HG03469 (cell line): ENCODE measurements around the gene NRP2.

Source experiments
- ATAC-seq: cut with Tn5 transposase; IDR thresholded peaks from one replicate; pipeline ENCODE4 v1.9.1; 2021; ENCODE audit warnings: mild to moderate bottlenecking, moderate library complexity, moderate number of reproducible peaks; ENCODE audit not compliant: unreplicated experiment

NRP2 gene

DNA sequence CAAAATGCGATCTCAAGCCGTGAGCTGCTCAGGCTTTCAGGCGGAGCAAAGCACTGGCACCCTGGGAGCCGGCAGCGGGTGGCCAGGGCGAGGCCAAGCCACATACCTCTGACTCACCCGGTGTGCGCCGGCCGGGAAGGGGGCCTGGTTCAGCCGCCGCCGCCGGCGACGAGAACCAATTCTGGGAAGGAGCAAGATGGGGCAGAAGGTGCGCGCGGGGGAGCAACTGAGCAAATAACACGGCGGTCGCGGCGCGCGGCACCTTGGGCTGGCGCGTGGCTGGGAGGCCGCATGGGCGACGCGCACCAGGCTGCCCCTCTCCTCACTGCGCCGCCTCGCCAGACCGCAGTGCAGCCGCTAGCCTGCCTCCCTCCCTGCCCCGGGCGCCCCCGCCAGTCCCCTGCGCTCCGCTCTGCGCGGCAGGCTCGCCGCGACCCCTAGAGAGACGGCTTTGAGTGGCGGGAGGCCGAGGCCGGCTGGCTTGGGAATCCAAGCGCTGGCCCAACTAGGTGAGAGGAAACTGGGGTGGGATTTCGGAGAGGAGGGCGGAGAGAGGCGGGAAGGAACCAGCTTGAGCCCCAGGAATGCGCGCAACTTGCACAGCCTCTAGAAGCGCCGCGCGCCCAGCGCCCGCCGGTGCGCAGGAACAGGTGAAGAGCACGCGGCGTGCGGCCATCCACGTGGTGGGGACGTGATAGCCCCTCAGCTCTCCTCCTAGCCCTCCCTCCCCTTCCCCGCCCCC, 3.2 kb downstream of the NRP2 start:
- ATAC-seq, result no peak

DNA sequence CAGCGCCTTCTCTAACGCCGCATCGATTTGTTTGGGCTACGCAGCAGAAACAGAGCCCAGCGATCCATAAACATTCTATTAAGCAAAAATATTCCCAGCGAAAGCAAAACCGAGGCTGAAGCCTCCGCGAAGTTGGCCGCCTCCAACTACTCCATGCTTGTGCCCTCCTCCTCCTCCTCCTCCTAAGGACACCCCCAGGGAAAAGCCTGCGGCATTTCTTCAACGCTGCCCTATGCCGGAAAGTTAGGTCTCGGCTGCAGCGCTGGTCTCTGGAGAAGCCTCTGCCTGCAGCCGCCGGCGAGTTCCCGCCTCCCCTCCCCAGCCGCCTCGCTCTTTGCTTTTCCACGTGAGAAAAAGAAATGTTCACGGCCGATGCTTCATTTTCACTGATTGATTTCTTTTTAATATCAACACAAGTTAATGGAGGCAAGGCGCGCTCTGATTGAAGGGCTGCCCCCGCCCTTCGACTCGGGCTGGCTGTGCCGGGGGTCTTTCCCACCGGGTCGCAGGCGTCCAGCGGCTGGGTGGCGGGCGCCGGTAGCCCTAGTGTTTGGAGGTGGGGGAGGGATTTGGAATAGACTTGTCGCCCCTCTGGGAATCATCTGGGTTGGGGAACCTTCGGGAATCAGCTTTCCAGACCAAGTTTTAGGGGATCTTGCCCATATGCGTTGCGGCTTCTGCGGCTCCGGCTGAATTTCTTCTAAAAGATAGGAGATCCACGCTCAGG, 3.9 kb downstream of the NRP2 start:
- no peak for ATAC-seq

DNA sequence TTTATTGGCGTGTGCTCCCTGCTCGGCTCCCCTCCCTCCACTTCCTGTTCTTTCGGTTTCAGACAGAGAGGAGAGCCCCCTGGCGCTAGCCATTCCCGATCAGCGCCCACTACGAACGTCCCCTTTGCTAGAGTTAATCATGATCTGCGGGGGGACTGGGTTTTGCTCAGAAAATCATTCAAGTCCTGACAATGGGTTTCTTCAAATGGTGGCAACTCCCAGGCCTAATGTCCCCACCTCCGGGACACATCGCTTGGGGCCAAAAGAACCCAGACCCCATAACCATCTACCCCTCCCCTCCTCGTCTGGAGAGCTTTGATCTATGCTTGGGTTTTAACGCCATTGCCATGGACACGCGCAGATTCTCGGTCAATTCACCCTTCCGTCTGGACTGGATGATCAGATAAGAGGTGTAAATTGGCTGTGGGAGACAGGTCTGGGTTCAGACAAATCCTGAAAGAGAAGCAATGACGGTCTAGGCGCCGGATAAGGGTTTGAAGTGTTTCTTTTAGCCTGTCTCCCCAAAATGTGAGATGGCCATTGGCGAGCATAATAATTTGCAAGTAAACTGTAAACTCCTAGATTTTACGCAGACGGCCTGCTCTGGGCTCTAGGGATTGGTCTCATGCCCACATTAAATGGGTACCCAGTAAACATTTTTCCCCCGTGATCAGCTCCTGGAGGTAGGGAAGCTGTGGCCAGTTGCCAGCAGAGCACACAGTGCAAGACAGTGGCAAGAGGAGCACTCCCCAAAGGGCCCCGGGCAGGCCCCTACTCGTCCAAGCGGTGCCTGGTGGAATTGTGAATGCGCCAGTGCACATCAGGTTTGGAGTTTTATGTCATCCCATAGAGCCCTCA, 4.7 kb downstream of the NRP2 start:
- no peak for ATAC-seq

DNA sequence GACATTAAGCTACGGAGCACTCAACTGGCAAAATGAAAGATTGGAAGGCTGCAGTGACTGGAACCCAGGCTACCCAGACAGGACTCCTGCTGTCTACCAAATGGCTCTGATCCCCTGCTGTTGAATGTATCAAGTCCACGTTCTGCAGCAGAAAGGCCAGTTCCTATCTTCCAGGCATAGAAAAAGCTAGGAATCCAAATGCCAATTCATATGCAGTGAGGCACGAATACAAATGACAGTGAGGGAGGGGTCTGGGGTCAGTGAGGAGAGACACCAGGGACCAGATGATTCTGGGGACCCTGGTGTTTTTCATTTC, 5.3 kb downstream of the NRP2 start:
- no peak for ATAC-seq

DNA sequence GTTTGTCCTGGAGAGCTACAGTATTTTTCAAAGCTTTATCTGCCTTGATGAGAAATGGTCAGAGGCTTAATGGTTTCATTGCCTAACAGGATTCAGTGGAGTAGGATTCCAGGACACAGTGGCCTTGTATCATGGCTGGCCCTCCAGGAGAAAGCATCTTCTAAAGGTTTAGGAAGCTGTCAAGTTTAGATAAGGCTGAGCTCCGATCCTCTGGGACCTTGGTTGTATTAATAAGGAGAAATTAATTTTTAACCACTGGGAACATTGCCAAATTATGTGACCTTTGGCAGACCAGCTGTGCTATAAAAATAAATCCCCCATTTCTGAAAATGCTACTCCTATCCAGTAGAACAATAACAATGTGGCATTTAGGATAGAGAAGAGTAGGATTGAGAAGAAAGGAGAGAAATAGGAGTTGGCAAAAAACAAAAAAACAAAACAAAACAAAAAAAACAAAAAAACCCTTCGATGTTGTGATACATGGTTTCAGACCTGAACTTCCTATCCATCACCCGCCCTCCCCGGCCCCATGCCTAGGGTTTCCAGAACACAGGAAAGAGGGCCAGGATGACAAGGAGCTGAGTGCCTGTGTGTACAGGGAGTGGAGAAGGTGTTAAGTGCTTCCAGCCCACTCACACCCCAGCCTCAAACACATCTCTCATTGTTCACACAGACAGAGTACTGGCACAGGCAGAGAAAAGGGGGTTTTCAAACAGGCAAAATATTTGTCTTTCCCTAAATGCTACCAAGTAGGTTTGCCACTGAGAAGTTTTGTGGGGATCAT, 6.3 kb downstream of the NRP2 start:
- ATAC-seq, result no peak

DNA sequence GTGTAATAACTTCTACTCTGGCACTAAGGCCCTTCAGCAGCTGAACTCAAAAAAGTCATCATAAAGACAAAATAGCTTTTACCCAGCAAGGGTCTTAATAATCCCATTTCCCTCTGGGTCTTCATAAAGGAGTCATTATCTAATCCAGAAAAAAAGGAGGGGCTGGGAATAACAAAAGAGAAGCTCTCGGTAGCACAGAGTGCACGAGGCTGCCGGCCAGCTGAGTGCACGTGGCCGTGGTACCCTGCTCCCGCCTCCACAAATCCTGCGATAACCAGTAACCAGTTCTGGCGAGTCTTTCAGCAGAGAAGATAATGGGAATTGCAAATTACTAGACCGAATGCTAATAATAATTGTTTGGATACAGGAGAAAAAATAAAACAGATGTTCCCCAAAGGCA, 7.5 kb downstream of the NRP2 start:
- no peak for ATAC-seq

DNA sequence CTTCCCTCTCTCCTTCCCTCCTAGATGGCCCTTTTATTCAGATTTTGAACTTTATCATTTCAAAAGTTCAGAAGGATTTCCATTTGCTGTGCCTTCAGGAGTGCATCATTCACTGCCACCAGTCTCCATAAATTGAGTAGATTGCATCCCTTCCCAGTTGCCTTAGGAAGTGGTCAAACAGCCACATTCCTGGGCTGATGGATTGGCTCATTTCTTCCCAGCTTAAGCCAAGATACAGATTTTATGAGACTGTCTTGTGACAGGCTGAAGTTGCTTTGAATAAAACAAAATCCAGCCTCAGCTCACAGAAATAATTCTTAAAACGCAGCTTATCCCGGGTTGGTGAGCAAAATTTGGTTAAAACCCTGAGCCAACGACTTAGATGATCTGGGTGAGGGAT, 9.8 kb downstream of the NRP2 start:
- ATAC-seq, result no peak

DNA sequence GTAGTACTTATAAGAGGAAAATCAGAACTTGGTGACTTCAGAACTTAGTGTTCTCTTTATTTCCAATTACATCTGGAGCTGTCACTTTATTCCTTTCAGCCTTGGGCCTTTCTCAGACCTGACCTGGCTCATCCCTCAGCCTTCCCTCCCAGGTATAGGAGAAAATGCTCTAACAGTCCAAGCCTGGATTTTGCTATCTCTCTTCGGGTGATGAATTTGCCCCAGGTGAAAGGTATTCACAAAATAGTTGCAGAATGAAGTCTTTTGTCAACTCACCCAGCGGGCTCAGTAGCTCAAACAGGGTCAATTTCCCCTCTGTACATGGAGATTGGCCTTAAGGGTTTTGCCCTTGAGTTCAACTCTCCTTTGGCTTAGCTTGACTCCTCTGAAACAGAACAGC, 12.0 kb downstream of the NRP2 start:
- no peak for ATAC-seq

DNA sequence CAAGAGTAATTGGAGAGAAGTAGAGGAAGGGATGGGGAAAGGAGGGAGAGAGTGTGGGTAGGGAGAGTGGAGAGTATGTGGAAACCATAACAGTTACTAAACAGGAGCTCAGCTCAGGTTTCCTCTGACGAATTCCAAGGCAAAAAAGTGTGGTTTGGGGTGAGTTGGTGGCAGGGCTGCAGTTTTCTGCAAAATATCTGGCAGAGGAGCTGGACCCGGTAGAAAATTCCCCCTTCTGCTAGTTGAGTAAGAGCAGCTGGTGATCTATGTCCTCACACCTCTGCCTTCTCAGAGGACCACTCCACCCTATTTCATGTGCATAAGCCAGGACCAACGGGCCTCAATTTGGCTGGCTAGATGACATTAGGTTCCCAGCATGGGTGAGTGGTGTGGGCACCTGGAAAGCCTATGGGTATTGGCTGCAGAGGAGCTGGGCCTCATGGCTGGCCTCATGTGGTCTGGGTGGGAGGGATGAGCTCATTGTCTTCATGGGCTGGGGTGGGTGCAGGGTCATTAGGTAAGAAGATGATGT, 13.2 kb downstream of the NRP2 start:
- no peak for ATAC-seq

DNA sequence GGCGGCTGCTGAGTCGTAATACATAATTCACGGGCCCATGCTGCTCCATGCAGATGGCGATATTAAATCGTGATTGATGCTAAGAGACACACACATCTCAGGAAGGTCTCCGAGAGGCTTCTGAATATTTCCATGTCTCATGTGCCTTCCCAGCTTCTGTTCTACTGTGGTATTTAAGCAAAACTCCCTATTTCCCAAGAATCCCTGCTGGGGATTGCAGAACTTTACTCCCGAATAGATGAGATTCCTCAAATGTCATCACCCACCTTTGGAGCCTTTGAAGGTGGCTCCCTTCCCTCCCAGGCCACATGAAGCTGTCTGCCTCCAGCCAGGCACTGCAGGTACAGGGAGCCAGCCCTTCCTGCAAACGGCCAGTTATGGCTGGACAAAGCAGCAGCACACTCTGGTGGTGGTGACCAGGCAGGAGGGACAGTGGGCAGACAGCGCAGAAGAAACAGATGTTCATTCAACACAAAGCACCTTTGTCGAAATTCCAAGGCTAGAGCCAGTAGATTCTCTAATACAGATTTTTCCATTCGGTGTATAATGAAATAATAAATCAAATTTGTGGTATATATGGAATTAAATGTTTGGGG, 14.1 kb downstream of the NRP2 start:
- no peak for ATAC-seq

DNA sequence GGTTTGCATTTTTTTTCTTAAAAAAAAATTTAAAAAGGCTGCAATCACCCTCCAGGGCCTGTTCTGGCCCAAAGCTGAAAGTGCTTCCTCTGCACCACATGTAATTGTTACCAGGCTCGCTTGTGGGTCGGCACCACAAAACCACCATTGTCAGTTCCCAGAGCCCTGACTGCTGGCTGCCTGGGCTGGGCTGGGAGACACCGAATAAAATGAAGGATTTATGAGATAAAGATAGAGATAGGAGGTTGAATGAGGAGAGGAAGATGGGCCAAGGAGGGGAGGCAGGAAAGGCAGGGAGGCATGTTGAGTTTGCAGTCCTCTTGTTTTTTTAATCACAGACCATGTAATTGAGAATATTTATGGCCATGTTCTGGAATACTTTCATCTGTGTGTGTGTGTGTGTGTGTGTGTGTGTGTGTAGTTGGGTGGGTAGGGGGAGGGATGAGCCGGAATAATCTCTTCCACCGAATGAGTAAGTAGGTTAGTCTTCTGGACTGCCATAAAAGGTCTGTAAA, 14.7 kb downstream of the NRP2 start:
- no peak for ATAC-seq

DNA sequence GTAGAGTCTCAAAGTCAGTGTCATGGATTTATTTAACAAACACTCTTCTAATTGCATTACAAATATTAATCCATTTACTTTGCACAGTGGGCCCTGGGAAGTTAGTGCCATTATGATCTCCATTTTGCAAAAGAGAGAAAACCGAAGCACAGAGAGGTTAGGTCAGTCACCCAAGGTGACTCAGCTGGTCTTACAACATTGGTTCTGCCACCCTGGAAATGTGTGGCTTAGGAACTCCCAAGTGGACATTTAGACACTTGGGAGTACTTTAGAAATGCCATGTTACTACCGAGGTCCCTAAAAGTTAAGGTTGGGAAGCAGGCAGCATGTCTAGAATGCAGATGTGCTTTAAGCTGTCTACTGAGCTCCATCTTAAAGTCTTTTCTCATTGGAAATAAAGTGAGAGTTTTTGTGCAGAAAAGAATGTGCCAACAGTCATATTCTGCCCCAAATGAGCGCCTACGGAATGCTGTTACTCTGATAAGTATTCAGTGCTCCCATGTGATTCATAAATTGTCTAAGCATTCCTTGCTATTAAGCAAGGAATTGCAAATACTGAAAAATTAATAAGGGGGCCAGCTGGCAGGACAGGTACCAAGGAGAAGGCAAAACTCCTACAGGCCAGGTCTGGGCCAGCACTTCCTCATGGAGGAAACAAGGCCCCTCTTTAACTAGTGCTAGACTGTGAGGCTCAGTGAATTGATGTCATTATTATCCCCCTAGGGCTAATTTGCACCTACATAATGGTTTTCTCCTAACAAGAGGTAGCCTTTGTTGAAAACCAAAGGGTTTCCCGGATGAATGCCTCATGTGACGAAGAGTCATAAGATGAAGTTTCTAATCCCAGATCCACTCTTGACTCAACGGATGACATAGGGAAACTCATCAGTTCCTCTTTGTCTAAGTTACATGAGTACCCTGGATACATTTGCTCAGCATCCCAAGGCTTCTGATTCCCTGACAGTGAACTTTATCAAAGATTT, 16.3 kb downstream of the NRP2 start:
- ATAC-seq, result no peak

DNA sequence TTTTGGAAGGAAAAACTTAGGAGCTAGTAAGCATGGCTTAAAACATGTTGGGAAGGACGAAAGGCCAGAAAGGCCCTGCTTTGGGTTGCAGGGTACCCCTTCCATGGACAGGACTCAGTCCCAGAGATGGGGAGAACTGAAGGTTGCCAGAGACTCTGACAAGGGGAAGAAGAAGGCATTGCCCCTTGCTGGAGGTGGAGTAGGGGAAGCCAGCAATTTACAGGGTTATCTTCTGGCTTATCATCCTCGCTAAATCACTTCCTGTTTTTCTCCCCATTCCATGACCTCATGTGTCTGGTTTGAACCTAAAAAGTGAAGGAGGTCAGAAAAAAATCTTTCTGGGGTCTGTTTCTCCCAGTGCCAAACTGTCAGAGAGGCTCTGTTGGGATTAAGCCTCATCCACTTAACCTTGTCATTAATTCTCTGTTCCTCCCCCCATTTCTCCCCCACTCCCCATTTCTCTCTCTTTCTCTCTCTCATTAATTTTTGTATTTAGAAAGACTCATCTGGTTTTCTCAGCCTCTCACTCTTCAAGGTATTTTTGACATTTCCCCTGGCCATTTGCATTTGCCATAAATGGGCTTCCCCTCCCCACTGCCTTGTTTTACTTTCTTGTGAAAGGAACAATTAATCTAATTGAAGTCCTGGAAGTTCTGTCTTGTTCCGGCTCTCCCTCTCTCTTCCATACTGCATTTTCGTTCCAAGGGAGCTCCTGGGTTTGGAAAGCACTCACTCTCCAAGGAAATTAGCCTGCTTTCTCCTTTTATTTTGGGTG, 17.4 kb downstream of the NRP2 start:
- ATAC-seq, result no peak

DNA sequence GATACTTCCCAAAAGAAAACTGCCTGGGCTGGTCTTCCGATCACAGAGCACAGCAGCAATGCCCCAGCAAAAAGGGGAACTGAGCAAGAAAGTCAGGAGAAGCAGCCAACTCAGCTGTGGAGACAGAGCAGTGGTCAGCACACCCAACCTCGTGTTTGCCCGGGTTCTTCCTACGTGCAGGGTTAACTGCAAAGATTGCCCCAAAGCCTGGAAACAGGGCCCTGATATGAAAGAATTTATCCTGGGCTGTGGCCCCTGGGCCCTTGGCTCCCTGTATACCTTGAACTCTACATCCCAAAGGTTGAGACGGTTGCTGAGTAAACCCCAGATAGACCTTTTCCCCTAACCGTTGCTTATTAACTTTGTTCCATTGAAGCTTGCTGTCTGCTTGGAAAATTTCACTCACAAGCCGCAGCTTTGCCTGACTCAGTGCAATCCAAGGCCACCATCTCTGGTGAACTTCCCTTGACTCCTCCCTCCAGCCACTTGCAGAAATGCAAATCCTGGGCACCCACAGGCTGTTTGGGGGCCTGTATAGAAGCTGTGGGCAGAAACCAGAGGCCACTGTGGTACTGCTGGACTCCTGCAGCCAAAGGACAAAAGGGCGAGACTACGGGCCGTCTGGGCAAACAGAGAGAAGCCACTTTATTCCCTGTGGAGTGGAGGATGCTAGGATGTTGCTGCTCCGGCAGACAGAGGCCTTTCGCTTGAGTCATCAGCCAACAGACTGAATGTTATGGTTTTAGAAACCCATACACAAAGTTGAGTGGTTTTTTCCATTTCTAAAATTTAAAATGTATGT, 18.2 kb downstream of the NRP2 start:
- ATAC-seq, result peak; percentile 72

DNA sequence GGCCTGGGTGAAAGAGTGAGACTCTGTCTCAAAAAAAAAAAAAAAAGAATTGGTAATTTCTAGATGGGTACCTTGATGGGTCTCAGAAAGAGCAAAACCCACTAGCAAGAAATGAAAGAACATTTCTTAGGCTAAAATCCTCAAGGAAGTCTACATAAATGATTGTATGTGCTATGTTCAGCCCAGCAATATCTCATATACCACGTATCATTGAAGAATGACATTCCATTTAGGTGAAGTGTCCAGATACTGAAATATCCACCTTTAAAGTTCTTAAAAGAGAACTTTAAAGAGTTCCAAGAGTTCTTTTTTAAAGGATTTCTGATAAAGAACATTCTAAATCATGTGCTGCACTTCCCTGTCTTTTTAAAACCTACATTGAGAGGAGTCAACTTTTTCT, 19.2 kb downstream of the NRP2 start:
- ATAC-seq, result no peak

DNA sequence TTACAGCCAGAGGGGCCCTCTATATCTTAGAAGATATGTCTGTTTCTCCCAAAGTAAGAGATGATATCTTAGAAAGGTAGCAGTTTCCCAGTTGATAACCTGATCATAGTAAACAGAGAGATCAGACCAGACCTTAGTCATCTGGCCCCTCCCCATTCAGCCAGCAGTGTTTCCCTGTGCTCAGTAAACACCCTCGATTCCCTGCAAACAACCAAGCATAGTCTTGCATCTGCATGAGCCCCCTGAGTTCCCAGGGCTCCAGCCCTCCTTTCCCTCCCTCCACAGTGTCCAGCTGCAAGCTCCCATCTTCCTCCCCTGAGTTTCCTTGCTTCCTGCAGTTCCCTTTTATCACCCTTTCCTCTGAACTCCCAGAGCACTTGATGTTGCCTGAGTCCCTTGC, 20.3 kb downstream of the NRP2 start:
- no peak for ATAC-seq

DNA sequence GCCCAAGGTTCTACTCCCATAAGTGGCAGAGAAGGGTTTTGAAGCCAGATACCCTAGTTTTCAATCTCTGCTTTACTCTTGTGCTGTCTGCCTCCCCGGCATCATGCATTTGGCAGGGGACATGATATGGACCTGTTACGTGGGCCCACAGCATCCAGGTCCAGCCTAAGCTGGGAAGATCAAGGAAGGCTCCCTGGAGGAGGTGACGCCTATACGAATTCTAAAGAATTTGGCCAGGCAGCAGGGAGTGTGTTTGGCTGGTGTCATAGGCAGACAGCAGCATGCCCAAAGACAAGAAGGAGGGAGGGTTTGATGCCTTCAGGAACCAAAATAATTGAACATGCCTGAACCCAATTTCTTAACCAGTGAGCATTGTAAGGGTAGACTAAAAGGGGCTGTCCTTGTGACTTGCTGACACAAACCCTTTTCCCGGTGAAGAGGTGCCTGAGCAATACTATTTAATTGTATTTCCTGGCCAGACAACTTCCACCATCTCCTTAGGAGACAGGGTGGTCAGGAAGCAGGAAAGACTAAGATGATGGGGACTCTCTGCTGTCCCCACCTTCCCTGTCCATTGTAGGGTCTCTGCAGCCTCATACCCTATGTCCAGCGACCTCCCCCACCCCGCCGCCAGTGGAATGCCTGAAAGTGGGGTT, 21.3 kb downstream of the NRP2 start:
- no peak for ATAC-seq
